ENCODE data around the gene POLR3E. TPM values are rescaled to one million over a fixed set of nuclear protein-coding genes. Genes with fewer than 3 reads are reported as not detected.

POLR3E gene
- total RNA-seq, 1 donor from 2014 or later, result 26.7 TPM

GRCh38 chr16:22329199-22329695 is 32.0 kb downstream of the POLR3E start:
- no peak overlapping the region for H3K27ac Mint-ChIP-seq (ENCODE audit: unreplicated experiment)

GRCh38 chr16:22330326-22330725 is 33.1 kb downstream of the POLR3E start:
- Mint-ChIP-seq H3K4me1 (ENCODE audit: low read depth) (no peaks in the 10 kb centered on the region), H3K9me3 (ENCODE audit: low read depth) (no peaks in the 10 kb centered on the region), H3K36me3 (ENCODE audit: low read depth) (peaks cover 26% of the 10 kb centered on the region), H3K27me3 (ENCODE audit: low read depth) (no peaks in the 10 kb centered on the region), H3K4me3 (ENCODE audit: unreplicated experiment) (no peak overlapping the region), H3K27ac (ENCODE audit: unreplicated experiment) (no peak overlapping the region)
- no peak for TF ChIP-seq CTCF (IDR thresholded peaks at IDR 0.05)
- DNase-seq (ENCODE audit: low spot score), result no peak

More at GRCh38 chr16:22329199-22329695, 32.0 kb downstream of the POLR3E start:
- no peak for DNase-seq (ENCODE audit: low spot score)
- Mint-ChIP-seq H3K4me1 (ENCODE audit: low read depth) (no peaks in the 10 kb centered on the region), H3K4me3 (ENCODE audit: unreplicated experiment) (no peak overlapping the region), H3K9me3 (ENCODE audit: low read depth) (no peaks in the 10 kb centered on the region), H3K36me3 (ENCODE audit: low read depth) (peaks cover 19% of the 10 kb centered on the region), H3K27me3 (ENCODE audit: low read depth) (no peaks in the 10 kb centered on the region)
- no peak for TF ChIP-seq CTCF (IDR thresholded peaks at IDR 0.05)

- Mint-ChIP-seq H3K4me1 (ENCODE audit: low read depth) (peaks cover 7% of the 10 kb centered on the region), H3K4me3 (ENCODE audit: unreplicated experiment) (no peak overlapping the region), H3K9me3 (ENCODE audit: low read depth) (peaks cover 15% of the 10 kb centered on the region), H3K27me3 (ENCODE audit: low read depth) (no peaks in the 10 kb centered on the region), H3K27ac (ENCODE audit: unreplicated experiment) (peak overlapping the region; percentile 28), H3K36me3 (ENCODE audit: low read depth) (peaks cover 45% of the 10 kb centered on the region)
- TF ChIP-seq CTCF (IDR thresholded peaks at IDR 0.05), result no peak
- DNase-seq (ENCODE audit: low spot score), result no peak
Observed at GRCh38 chr16:22333457-22333994, 36.3 kb downstream of the POLR3E start.

GRCh38 chr16:22335668-22336246 is 38.5 kb downstream of the POLR3E start:
- no peaks in the 10 kb centered on the region for H3K27me3 Mint-ChIP-seq (ENCODE audit: low read depth)
- no peak overlapping the region for H3K4me3 Mint-ChIP-seq (ENCODE audit: unreplicated experiment)
- TF ChIP-seq CTCF (IDR thresholded peaks at IDR 0.05), result no peak
- no peak for DNase-seq (ENCODE audit: low spot score)
- peaks cover 52% of the 10 kb centered on the region for H3K36me3 Mint-ChIP-seq (ENCODE audit: low read depth)
- peaks cover 7% of the 10 kb centered on the region for H3K4me1 Mint-ChIP-seq (ENCODE audit: low read depth)
- peaks cover 21% of the 10 kb centered on the region for H3K9me3 Mint-ChIP-seq (ENCODE audit: low read depth)
- no peak overlapping the region for H3K27ac Mint-ChIP-seq (ENCODE audit: unreplicated experiment)

- peaks cover 7% of the 10 kb centered on the region for H3K4me1 Mint-ChIP-seq (ENCODE audit: low read depth)
- H3K36me3 Mint-ChIP-seq (ENCODE audit: low read depth), result peaks cover 55% of the 10 kb centered on the region
- H3K27ac Mint-ChIP-seq (ENCODE audit: unreplicated experiment), result no peak overlapping the region
- H3K9me3 Mint-ChIP-seq (ENCODE audit: low read depth), result peaks cover 25% of the 10 kb centered on the region
- H3K4me3 Mint-ChIP-seq (ENCODE audit: unreplicated experiment), result no peak overlapping the region
- no peak for TF ChIP-seq CTCF (IDR thresholded peaks at IDR 0.05)
- H3K27me3 Mint-ChIP-seq (ENCODE audit: low read depth), result no peaks in the 10 kb centered on the region
- DNase-seq (ENCODE audit: low spot score), result no peak
Observed at GRCh38 chr16:22336581-22336980, 39.4 kb downstream of the POLR3E start.

Data from chondrocyte (in vitro differentiated cells).